GM19193 (cell line): ENCODE results near the gene MED8.

Experiments used
- POLR2A ChIP-seq: IDR thresholded peaks from 4 replicates; pipeline ENCODE4 v1.6.1; 2011; ENCODE audit not compliant: insufficient read depth, insufficient read length; ENCODE audit errors: extremely low read depth

Gene MED8

GRCh38 chr1:43389326-43390313 is at the start of gene MED8, which contains the start of gene SZT2:
Gene MED8, minus strand, starts transcription at chr1:43389800. Its CDS starts 36 bp downstream, at chr1:43389764.
Gene SZT2, plus strand, starts transcription at chr1:43389899. Its CDS starts 70 bp downstream, at chr1:43389969.
- TF ChIP-seq POLR2A, result peak; percentile 90

- TF ChIP-seq POLR2A, result no peak
Observed at GRCh38 chr1:43438953-43439581, 49.5 kb upstream of the MED8 start.

GRCh38 chr1:43438576-43438952 is 49.0 kb upstream of the MED8 start:
- no peak for TF ChIP-seq POLR2A

- TF ChIP-seq POLR2A, result no peak
Observed at GRCh38 chr1:43438006-43438405, 48.4 kb upstream of the MED8 start.

- no peak for TF ChIP-seq POLR2A
Observed at GRCh38 chr1:43437031-43437973, 47.7 kb upstream of the MED8 start.

GRCh38 chr1:43436371-43436770 is 46.8 kb upstream of the MED8 start:
- no peak for TF ChIP-seq POLR2A

GRCh38 chr1:43435146-43436145 is 45.8 kb upstream of the MED8 start:
- TF ChIP-seq POLR2A, result no peak

- no peak for TF ChIP-seq POLR2A
Observed at GRCh38 chr1:43434256-43434655, 44.7 kb upstream of the MED8 start.

GRCh38 chr1:43432907-43433306 is 43.3 kb upstream of the MED8 start:
- TF ChIP-seq POLR2A, result no peak

GRCh38 chr1:43432171-43432860 is 42.7 kb upstream of the MED8 start:
- no peak for TF ChIP-seq POLR2A

GRCh38 chr1:43431676-43432075 is 42.1 kb upstream of the MED8 start:
- no peak for TF ChIP-seq POLR2A

GRCh38 chr1:43430831-43431230 is 41.2 kb upstream of the MED8 start:
- no peak for TF ChIP-seq POLR2A

- TF ChIP-seq POLR2A, result no peak
Observed at GRCh38 chr1:43427941-43428340, 38.3 kb upstream of the MED8 start.
